GM21825 (cell line): ENCODE results near the gene ERC1.
"Not testable (repeated sequence)": the region's sequence is repeated elsewhere in the genome, so short reads cannot be mapped to it uniquely, and the experiment has no call there.

Experiments
- ATAC-seq: cut with Tn5 transposase; IDR thresholded peaks from one replicate; pipeline ENCODE4 v1.9.1; 2021; ENCODE audit warnings: mild to moderate bottlenecking, moderate library complexity; ENCODE audit not compliant: unreplicated experiment

ERC1 gene

GRCh38 chr12:1344245-1344644 lies 353.2 kb downstream of the ERC1 start:
- ATAC-seq, result no peak

- no peak for ATAC-seq
Measured at GRCh38 chr12:1346126-1346525, 355.1 kb downstream of the ERC1 start.

DNA sequence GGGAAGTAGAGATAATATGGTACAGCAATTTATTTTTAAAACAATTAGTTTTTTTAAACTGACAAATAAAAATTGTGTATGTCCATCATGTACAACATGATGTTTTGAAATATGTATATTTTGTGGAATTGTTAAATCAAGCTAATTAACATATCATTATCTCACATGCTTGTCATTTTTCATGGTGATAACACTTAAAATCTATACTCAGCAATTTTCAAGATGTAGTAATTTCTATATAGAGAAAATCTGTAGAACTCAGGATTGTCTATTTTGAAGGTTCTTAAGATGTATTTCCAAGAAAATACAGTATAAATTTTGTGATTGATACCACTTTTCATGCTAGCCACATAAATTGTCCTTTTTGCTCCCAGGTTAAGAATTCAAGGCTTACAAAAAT lies 356.3 kb downstream of the ERC1 start:
- no peak for ATAC-seq

GRCh38 chr12:1348606-1349005 lies 357.6 kb downstream of the ERC1 start:
- ATAC-seq, result no peak

DNA sequence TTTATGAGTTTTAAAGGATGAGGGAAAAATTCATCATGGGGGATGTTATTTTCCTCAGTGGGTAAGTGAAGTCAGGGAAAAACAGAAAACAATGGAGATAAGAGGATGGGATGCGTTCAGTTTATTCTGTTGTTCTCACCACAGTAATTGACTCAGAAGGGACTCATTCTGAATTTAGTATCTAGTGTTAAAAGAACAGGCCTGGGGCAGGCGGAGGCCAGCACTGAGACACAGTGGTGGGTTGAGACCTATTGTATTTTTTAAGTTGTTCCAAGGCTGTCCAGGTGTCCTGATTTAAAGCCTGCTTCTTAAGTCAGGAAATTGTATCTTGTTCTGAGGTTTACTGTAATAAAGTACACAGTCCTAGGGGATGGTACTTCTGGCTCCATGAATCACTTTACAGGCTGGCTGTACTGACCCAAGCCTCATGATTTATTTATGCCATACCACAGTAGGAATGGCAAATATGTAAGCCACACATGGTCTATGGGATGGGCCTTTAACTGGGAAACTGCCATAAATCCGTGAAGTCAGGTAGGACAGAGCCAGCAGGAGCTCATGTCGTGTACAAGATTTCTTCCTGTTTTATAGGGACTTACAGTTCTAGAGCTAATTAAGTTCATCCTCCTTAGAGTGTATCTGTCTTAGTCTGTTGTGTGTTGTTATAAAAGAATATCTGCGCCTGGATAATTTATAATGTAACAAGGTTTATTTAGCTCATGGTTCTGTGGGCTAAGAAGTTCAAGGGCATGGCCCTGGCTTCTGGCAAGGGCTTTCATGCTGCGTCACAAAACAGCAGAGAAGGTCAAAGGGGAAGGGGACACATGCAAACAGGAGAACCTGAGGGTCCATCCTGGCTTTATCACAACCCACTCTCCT lies 359.3 kb downstream of the ERC1 start:
- ATAC-seq, result no peak

- no peak for ATAC-seq
Measured at GRCh38 chr12:1350934-1351240, 359.9 kb downstream of the ERC1 start.

GRCh38 chr12:1351926-1352325 lies 360.9 kb downstream of the ERC1 start:
- ATAC-seq, result no peak

DNA sequence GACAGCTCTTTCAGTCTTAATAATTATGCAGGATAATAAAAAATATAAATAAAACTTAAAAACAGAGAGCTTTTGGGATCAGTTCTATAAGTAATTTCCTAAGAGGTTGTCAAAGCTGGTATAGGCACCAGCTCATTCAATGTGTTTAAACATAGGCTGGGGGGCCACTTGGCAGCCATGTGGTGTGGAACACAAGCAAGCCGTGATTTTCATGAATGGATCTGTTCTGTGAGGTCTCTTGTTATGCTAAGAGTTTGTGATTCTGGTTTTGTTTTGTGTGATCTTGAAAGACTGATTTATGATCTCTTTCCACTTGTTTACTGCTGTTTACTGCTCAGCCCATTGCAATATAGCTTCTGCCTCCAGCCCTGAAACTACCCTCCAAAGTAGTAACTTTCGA lies 362.4 kb downstream of the ERC1 start:
- no peak for ATAC-seq

- no peak for ATAC-seq
Measured at GRCh38 chr12:1355396-1355795, 364.4 kb downstream of the ERC1 start.

DNA sequence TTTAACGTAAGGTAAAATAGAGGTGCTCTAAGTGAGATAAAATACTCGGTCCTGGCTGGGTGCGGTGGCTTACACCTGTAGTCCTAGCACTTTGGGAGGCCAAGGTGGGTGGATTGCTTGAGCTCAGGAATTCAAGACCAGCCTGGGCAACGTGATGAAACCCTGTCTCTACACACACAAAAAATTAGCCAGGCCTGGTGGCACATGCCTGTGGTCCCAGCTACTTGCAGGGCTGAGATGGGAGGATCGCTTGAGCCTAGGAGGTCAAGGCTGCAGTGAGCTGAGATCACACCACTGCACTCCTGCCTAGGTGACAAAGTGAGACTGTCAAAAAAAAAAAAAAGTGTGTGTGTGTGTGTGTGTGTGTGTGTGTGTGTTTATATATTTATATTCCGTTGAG lies 364.8 kb downstream of the ERC1 start:
- not testable (repeated sequence) for ATAC-seq

- ATAC-seq, result no peak
Measured at GRCh38 chr12:1356285-1356684, 365.3 kb downstream of the ERC1 start.

GRCh38 chr12:1357171-1357570 lies 366.1 kb downstream of the ERC1 start:
- no peak for ATAC-seq

DNA sequence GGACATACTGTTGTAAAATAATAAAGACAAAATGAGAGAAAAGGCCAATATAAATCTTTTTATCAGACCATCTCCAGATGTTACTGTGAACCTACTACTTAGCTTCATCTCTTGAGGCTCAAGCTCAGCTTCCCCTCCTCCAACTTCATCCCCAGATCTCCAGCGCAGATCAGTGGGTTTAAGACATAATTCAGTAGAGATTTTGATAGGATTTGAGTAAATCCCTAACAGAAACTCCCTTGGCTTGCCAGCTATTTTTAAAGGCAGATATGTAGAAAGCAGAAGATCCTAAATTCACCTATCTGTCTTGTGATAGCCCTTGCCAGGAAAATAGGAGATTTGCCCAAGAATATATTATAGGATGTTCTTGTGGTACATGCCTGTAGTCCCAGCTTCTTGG lies 366.7 kb downstream of the ERC1 start:
- no peak for ATAC-seq

DNA sequence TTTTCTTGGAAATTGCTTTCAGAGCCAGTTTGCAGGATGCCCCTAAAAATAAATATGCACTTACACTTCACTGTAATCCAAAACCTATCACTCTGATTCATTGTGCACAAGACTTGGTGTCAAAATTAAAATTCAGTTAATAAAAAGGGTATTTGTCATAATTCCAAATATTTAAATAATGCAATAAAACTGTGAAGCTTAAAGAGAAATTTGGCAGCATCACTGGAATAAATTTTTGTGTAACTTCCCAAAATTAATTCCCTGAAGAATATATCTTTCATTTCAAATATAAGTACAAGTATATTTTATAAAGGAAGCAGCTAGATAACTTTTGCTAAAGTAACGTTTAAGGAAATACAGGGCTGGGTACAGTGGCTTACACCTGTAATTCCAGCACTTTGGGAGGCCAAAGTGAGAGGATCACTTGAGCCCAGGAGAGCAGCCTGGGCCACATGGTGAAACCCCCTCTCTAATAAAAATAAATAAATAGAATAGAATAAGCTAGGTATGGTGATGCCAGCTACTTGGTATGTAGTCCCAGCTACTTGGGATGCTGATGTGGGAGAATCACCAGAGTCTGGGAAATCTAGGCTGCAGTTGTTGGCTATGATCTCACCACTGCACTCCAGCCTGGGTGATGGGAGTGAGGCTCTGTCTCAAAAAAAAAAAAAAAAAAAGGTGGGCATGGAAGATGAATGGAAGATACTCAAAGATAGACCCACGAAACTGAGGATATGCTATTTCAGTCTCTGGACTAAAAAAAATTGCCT lies 369.6 kb downstream of the ERC1 start:
- no peak for ATAC-seq

- ATAC-seq, result no peak
Measured at GRCh38 chr12:1362143-1362662, 371.2 kb downstream of the ERC1 start.

GRCh38 chr12:1365703-1366102 lies 374.7 kb downstream of the ERC1 start:
- no peak for ATAC-seq

DNA sequence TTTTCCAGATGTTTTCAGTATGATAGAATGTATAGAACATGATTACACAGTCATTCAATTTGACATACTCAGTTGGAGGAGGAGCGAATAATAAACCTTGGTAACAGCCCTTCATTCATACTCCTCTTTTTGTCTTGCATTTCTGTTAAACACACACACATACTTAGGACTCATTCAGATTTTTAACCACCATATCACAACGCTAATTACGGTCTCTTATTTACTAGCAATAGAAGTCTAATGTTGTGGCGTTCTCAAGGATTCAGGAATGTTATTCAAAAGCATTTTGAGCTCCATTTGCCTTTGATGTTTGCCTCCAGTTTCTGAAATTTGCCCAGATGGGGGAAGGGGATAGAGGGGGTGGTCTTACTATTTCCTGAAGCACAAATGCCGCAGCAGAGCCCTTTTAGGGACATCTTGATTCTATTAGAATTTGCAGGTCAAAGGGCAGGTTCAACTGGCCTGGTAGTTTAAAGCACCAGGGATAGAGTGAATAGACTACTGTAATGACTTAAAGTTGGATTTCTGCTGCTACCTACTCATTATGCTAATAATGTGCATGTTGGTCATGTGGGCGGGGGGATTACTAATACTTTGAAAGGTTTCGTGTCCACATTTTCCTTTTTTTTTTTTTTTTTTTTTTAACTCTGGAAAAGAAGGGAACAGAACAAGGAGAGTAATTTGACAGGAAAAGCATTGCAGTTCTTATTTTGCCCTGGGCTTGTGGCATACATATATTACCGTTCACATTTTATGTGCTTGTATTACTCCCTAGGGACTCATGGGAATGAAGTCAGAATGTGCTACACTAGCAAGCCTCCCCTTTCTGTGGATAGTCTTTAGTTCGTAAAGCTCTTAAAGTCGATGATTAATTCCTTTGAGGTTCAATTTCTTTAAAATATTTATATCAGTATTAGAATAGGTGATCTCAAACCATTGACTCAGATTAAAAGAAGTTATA lies 376.6 kb downstream of the ERC1 start:
- no peak for ATAC-seq

DNA sequence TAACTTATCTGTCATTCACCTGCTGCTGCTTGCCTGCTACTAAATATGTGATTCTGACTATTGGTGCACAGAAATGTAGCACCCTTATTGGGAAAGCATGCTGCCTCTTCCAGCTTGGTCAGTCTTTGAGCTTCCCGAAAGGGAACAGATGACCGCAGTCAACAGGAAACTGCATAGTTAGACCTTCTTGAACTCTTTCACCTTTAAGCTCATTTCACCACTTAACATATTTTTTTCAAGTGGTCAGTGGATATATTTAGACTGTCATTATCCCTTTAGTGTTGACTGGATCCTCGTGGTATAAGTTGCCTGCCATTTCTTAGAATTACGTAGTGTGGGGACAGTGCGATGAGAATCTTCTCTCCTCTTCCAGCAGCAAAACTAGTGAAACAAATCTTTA lies 378.4 kb downstream of the ERC1 start:
- no peak for ATAC-seq

- ATAC-seq, result no peak
Measured at GRCh38 chr12:1369938-1370500, 379.0 kb downstream of the ERC1 start.

- ATAC-seq, result no peak
Measured at GRCh38 chr12:1373901-1374735, 383.1 kb downstream of the ERC1 start.
